Adrenal gland (tissue), 5 donors: ENCODE measurements around the gene NUP42.

Experiments used
- POLR2A ChIP-seq, 2 donors: fragments of 450-650 bp; IDR thresholded peaks; one replicate each; pipeline ENCODE4 v1.6.1; 2017; ENCODE audit warnings: antibody characterized with exemption in 2 of 2, mild to moderate bottlenecking in 2 of 2, moderate library complexity in 1 of 2
- TF ChIP-seq, protein P1 (sequence below), 6 experiments: fragments of 450-650 bp in 4 of 6; fragments of 200-600 bp in 2 of 6; sonication (generic) in 1 of 6; IDR thresholded peaks; 1 replicate in 5 of 6; 2 replicates in 1 of 6; pipeline versions ENCODE4 v1.5.1 to v1.8.0; 2016 to 2021; ENCODE audit warnings: antibody characterized with exemption in 6 of 6, mild to moderate bottlenecking in 2 of 6, moderate library complexity in 1 of 6
- donor health status: DM: no; HTN: no; CAD: no.

DNA sequence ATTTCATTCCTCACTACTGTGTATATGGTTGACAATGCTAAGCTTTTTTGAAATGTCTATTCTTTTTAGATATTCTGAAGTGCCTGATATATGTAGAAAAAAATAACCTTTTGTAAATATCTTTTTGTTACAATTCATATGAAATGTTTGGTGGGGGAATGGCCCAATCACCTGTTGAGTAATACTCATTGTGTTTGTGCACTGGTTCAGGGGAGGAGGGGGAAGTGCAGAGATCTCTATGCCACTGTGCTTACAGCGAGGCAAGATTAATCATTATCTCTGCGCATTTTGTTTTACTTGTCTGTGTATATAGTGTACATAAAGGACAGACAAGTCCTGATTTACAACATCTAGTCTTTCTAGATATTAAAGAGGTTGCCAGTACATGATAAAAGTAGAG is 25.2 kb downstream of the NUP42 start:
- TF ChIP-seq POLR2A (IDR thresholded peaks at IDR 0.05), result no peak
- TF ChIP-seq, protein P1, sequence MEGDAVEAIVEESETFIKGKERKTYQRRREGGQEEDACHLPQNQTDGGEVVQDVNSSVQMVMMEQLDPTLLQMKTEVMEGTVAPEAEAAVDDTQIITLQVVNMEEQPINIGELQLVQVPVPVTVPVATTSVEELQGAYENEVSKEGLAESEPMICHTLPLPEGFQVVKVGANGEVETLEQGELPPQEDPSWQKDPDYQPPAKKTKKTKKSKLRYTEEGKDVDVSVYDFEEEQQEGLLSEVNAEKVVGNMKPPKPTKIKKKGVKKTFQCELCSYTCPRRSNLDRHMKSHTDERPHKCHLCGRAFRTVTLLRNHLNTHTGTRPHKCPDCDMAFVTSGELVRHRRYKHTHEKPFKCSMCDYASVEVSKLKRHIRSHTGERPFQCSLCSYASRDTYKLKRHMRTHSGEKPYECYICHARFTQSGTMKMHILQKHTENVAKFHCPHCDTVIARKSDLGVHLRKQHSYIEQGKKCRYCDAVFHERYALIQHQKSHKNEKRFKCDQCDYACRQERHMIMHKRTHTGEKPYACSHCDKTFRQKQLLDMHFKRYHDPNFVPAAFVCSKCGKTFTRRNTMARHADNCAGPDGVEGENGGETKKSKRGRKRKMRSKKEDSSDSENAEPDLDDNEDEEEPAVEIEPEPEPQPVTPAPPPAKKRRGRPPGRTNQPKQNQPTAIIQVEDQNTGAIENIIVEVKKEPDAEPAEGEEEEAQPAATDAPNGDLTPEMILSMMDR (IDR thresholded peaks at IDR 0.05), result no peak
